Measurements from ENCODE around the gene CACNB2.

- no peak for TF ChIP-seq CTCF (IDR thresholded peaks at IDR 0.05; ENCODE audit: low read depth, low read length, poor library complexity, severe bottlenecking)
- no peak for TF ChIP-seq EZH2phosphoT487 (IDR thresholded peaks at IDR 0.05; ENCODE audit: borderline replicate concordance, low read length)
These were observed 424.8 kb downstream of the CACNB2 start for GRCh38 chr10:18565006-18565405.

Measured in DOHH2 (cell line).